Memory B cell (primary cell): ENCODE results near the gene IRX5.
A peak's percentile ranks its signal among the peaks of the same experiment; 100 is the strongest.

Source experiments
- ATAC-seq: fragments of 150-1000 bp; cut with Tn5 transposase; 2 replicates; pipeline ENCODE4 v1.10.0; 2021; ENCODE audit warnings: low read depth, mild to moderate bottlenecking, moderate library complexity
- DNase-seq, 2 donors: peaks; one replicate each; pipeline ENCODE4 v3.0.0; 2022; ENCODE audit warnings: low spot score in 2 of 2
- H3K27ac Mint-ChIP-seq: one replicate; pipeline ENCODE4 v1.8.0; 2022; ENCODE audit warnings: mild to moderate bottlenecking, moderate library complexity, mixed read lengths
- H3K27me3 Mint-ChIP-seq: one replicate; pipeline ENCODE4 v1.8.0; 2022; ENCODE audit warnings: mixed read lengths
- H3K36me3 Mint-ChIP-seq: one replicate; pipeline ENCODE4 v1.8.0; 2022; ENCODE audit warnings: mild to moderate bottlenecking, mixed read lengths
- H3K4me1 Mint-ChIP-seq: one replicate; pipeline ENCODE4 v1.8.0; 2022; ENCODE audit warnings: mixed read lengths
- H3K4me3 Mint-ChIP-seq: one replicate; pipeline ENCODE4 v1.8.0; 2022; ENCODE audit warnings: mild to moderate bottlenecking, moderate library complexity, mixed read lengths
- H3K9me3 Mint-ChIP-seq: one replicate; pipeline ENCODE4 v1.8.0; 2022; ENCODE audit warnings: mixed read lengths

The IRX5 gene

DNA sequence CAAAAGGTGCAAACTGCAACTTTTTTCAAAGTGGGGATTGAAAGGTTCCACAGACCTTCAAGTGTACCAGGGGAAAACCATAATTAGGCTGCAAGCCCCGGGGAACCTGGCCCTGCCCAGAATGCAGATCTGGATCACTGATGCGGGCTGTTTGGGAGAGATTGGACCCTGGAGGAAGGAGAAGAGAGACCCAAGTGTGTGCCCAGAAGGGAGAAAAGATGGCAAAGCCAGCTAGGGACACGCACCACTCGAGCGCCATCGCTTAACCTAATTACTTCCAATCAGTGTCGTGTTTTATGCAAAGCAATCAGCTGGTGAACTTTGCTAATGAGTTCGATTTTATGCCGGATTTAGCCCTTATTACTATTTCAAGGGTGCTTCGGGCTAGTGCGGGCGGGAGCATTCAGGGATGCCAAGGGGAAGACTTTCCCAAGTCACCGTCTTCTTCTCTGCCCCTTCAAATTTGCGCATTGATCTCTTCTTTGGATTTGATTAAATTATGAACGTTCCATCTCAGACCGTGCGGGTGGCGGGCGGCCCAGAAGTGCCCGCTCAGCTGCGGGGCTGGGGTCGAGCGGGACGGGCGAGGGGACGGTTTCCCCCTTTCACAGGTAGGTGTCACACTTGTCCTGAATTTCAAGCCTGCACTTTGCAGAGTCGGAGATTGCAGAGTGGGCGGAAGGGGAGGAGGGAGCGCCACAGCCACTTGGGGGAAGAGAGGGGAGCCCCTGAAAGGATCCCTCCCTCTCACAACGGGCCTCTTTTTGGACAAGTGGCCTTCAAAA lies 4.0 kb downstream of the IRX5 start:
- Mint-ChIP-seq H3K27ac (no peak overlapping the region), H3K27me3 (peaks cover 15% of the 10 kb centered on the region), H3K4me3 (no peak overlapping the region), H3K9me3 (peaks cover 4% of the 10 kb centered on the region), H3K36me3 (peaks cover 3% of the 10 kb centered on the region), H3K4me1 (peaks cover 3% of the 10 kb centered on the region)
- ATAC-seq, result no peak
- no peak for DNase-seq

DNA sequence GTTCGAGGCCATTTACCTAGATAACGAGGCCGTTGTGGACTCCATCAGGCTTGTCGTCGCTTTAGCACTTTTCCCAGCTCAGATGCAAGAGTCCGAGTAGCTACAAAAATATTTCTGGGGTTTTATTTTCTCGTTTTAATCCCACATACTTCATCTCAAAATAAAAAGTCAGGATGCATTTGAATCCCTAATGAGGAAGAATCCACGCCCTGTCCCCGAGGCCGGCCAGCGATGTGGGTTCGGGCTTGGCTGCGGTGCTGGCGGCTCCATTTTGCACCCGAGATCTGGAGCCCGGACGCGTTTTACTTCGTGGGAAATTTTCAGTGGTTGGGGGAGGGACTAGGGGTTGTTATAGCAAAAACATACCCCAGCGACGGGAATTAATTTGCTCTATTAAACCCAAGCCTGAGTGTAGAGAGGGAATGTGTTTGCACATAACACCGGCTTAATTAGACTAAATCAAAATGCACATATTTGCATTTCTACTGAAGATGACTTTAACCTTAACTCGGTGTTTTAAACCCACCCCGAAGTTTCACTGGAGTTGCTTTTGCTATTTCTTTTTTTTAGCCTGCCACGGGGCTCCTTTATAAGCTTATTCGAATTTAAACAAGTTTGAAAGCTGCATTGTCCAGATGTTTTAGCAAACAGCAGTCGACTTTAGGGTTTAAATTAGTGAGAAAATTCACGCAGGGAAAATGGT lies 4.8 kb downstream of the IRX5 start:
- peaks cover 4% of the 10 kb centered on the region for H3K9me3 Mint-ChIP-seq

DNA sequence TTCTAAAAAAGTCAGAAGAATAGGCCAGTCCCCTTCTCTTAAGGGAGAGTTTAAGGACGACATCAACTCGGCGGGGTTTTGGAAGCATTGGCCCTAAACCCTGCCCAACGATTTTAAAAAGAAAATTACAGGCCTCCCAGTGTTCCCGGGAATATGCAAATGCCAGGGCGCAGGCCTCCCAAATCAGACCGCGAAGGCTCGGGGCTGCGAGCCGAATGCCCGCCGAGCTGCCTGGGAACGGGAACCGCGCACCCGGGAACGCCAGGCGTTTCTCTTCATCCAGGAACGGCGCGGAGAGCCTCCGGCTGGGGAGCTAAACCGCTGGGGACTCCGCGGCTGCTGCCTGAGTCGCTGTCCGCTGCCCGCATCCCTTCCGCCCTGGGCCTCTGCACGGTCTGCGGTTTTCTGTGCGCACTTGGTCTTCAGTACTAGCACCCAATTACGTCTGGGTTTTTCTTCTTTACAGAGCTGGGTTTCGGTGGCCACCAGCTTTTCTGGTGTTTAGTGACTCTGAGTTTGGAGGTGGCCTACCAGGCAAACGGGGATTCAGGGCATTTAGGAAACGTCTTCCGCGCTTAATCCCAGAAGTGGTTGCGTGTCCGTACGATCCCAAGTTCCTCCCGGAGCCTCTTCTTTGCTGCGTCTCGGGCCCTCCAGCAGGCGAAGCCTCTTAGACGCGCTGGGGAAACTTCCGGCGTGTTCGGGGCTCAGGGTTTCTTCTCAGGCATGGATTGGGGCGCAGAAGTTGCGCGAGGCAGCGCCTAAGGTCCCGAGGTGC lies 5.7 kb downstream of the IRX5 start:
- Mint-ChIP-seq H3K27me3 (peaks cover 24% of the 10 kb centered on the region), H3K9me3 (peaks cover 4% of the 10 kb centered on the region), H3K4me1 (no peaks in the 10 kb centered on the region), H3K36me3 (peaks cover 2% of the 10 kb centered on the region), H3K4me3 (no peak overlapping the region), H3K27ac (no peak overlapping the region)
- ATAC-seq (no peak), DNase-seq (no peak)

More for the DNA sequence above, 4.8 kb downstream of the IRX5 start:
- Mint-ChIP-seq H3K27me3 (peaks cover 16% of the 10 kb centered on the region), H3K36me3 (peaks cover 2% of the 10 kb centered on the region), H3K4me3 (no peak overlapping the region), H3K4me1 (peaks cover under 1% of the 10 kb centered on the region), H3K27ac (no peak overlapping the region)
- no peak for ATAC-seq
- no peak for DNase-seq

DNA sequence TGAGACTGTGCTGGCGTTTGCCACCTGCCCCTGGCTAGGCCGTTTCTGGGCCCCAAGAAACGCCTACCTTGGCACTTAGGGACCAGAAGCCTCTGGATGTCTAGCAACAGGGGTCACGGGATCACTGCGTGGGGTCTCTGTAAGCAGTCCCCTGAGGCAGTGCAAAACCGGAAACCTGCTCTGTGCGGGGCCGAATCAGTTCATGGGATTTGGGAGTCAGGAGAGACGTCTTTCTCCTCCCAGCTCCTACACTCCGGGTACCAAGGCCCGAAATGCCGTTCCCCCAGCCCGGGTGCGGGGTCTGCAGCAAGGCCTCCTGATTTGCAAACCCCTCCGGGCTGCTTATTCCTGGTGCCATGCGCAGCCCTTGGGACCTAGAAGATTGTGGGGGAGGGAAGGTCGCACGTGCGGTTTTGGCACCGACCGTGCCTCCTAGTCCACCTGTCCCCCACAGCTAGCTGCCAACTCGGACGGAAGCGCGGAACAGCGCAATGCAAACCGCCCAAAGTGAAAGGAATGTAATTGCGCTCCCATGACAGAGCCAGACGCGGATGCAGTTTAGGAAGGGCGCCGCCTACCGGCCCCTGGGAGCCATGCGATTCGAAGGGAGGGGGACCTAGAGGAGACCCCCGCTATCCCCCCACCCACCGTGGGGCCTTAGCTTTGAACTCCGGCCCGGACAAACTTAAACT lies 6.5 kb downstream of the IRX5 start:
- peak in 1 of 2 donors; percentile 13 for DNase-seq
- H3K4me1 Mint-ChIP-seq, result no peaks in the 10 kb centered on the region
- no peak for ATAC-seq
- H3K9me3 Mint-ChIP-seq, result peaks cover 4% of the 10 kb centered on the region
- no peak overlapping the region for H3K4me3 Mint-ChIP-seq
- peaks cover 28% of the 10 kb centered on the region for H3K27me3 Mint-ChIP-seq
- H3K27ac Mint-ChIP-seq, result no peak overlapping the region
- H3K36me3 Mint-ChIP-seq, result peaks cover 2% of the 10 kb centered on the region

DNA sequence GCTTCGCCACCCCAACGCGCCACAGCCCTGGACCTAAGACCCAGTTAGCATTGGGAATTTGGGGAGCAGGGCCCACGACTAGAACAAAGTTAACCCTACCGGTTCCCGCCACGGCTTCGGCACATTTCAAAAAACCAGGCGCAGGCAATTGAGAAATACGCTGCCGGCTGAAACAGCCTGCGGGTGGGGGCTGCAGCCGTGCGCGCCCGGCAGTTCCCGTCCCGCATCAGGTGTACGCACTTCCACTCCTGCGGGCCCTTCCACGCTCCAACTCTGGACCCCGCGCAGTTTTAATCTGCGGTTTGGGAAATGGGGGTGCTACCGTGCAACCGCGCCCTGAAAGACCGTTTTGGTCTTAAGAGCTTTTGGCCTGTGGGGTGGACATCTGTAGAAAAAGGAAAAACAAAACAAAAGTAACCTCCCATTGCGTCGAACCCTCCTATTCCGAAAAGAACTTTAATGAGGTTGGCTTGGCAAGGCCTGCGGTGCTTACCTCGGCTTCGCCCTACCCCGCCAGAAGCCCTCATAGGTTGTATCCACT lies 7.1 kb downstream of the IRX5 start:
- DNase-seq, result no peak
- no peaks in the 10 kb centered on the region for H3K36me3 Mint-ChIP-seq
- ATAC-seq, result no peak
- peaks cover 28% of the 10 kb centered on the region for H3K27me3 Mint-ChIP-seq
- no peak overlapping the region for H3K4me3 Mint-ChIP-seq
- peaks cover 1% of the 10 kb centered on the region for H3K9me3 Mint-ChIP-seq
- H3K27ac Mint-ChIP-seq, result no peak overlapping the region
- H3K4me1 Mint-ChIP-seq, result no peaks in the 10 kb centered on the region

DNA sequence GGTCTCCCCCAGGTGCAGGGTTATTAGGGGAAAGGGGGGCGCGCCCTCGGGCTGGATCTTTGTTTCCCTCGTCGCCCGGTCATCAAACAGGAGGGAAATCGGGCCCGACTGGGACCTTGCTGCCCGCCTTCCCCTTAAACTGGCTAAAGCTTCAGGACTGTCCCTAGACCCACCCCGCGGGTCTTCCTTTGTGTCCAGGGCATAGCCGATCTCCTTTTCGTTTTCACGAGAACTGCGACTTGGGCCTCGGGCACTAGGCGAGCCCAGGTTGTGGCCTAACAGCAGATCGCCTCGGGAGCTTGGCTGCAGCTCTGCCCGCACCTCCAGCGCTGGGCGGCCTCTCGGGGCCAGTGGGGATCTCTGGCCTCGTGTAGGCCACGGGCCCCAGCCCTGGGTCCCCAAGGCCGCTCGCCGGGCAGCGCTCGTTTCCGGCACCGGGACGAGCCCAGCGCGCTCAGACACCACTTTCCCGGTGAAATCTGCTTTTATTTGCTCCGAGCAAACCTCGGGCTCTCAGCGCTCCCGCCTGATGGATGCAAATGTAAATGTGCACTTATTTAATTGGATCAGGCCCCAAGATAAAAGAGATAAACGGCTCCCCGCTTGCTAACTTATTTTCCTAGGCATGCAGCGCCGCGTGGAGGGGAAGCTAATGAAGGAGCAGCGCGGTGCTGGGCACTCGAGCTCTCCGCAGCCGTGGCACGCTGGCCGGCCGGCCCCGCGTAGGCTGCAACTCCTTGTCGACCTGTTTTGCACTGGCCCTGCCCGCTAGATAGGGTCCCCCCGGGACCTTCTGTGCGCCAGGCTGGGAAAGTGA lies 7.8 kb downstream of the IRX5 start:
- Mint-ChIP-seq H3K9me3 (peaks cover 1% of the 10 kb centered on the region), H3K4me3 (no peak overlapping the region), H3K36me3 (no peaks in the 10 kb centered on the region), H3K27ac (no peak overlapping the region), H3K27me3 (peaks cover 28% of the 10 kb centered on the region), H3K4me1 (no peaks in the 10 kb centered on the region)
- DNase-seq, result no peak
- ATAC-seq, result no peak

DNA sequence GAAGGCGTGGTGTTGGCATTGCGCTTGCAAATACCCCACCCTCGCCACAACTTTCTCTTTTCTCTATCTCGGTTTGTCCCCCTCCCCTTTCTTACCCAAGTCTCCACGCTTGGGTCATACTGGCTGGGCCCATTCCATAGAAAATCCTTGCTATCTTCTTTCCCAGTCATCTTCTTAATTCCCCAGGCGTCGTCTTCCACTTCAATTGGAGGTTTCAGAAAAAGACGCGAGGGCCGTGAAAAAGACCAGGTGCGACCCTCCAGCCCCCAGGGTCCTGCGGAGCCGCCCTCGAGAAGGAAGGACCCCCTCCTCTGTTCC lies 8.3 kb downstream of the IRX5 start:
- ATAC-seq (no peak), DNase-seq (no peak)
- Mint-ChIP-seq H3K36me3 (no peaks in the 10 kb centered on the region), H3K9me3 (no peaks in the 10 kb centered on the region), H3K4me3 (no peak overlapping the region), H3K27me3 (peaks cover 28% of the 10 kb centered on the region), H3K27ac (no peak overlapping the region), H3K4me1 (no peaks in the 10 kb centered on the region)

DNA sequence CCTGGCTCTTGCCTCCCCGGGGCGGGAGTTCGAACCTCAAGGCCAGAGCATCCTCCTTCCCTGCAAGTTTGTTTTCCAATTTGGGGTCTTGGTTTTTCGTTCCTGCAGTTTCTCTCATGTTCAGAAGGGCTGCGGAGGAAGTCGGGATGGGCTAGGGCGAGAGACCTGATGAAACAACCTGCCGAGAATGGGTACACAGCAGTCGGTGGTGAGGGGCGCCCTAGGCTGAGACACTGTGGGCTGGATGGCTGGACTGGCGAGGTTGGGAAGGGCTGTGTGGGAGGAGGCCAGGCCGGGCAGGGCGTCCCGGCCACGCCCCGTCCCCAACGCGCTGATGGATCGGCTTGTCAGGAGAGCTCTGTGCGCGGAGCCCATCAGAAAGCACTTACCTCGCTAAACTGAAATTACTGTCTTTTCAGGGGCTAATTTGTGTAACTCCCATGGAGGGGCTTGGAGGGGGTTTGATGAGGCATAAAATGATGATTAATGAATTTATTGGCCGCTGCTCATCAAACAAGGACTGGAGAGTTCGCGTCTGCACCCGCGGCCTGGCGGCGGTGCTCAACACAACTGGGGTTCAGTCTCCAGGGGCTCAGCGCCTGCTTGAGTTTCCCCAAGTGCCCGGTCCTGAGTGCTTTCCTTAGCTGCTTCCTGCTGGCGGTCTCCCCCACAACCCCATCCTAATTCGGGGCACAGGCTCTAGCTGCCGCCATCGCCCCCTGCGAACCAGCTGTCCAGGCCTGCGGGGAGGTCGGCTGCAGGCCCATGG lies 9.0 kb downstream of the IRX5 start:
- H3K27me3 Mint-ChIP-seq, result peaks cover 24% of the 10 kb centered on the region
- H3K9me3 Mint-ChIP-seq, result no peaks in the 10 kb centered on the region
- DNase-seq, result no peak
- no peak for ATAC-seq
- H3K4me1 Mint-ChIP-seq, result no peaks in the 10 kb centered on the region
- H3K36me3 Mint-ChIP-seq, result no peaks in the 10 kb centered on the region
- H3K4me3 Mint-ChIP-seq, result no peak overlapping the region
- no peak overlapping the region for H3K27ac Mint-ChIP-seq

DNA sequence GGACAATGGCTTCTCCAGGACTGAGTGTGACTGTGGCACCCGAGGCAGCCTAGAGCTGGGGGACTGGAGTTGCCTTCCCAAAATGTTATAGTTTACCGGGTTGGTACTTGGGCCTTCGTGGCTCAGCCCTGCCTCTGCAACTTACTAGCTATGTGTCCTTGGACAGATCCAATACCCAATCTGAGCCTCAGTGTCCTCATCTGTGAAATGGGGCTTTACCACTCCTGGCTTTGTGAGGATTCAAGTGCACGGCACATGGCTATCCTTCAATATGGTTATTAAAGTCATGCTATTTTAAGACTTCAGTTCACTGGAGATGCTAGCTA lies 9.6 kb downstream of the IRX5 start:
- Mint-ChIP-seq H3K27ac (no peak overlapping the region), H3K27me3 (peaks cover 25% of the 10 kb centered on the region), H3K9me3 (no peaks in the 10 kb centered on the region), H3K36me3 (no peaks in the 10 kb centered on the region), H3K4me1 (no peaks in the 10 kb centered on the region), H3K4me3 (no peak overlapping the region)
- no peak for DNase-seq
- no peak for ATAC-seq

DNA sequence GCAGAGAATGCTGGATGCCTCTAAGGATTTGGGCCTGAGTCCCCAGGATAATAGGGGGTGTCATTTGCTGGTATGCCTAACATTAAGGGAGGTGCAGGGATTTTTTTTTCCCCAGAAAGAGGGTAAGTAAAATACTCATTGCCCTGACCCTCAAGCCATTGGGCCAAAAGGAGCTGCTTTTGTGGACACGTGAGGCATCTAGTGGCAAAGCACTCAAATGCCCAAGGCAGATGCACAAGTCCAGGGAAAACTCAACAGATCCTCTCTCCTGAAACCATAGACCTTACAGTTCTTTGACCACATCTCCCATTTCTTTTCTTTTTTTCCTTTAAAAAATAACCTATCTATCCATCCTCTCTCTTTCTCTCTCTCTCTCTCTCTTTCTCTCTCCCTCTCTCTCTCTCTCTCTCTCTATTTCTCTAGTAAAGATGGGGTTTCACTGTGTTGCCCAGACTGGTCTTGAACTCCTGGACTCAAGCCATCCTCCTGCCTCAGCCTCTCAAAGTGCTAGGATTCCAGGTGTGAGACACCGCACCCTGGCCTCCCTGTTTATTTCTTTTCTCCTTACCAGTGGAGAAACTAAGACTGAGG lies 11.8 kb downstream of the IRX5 start:
- Mint-ChIP-seq H3K9me3 (no peaks in the 10 kb centered on the region), H3K27me3 (peaks cover 25% of the 10 kb centered on the region), H3K4me3 (no peak overlapping the region), H3K27ac (no peak overlapping the region), H3K36me3 (no peaks in the 10 kb centered on the region), H3K4me1 (no peaks in the 10 kb centered on the region)
- ATAC-seq, result no peak
- DNase-seq, result no peak

DNA sequence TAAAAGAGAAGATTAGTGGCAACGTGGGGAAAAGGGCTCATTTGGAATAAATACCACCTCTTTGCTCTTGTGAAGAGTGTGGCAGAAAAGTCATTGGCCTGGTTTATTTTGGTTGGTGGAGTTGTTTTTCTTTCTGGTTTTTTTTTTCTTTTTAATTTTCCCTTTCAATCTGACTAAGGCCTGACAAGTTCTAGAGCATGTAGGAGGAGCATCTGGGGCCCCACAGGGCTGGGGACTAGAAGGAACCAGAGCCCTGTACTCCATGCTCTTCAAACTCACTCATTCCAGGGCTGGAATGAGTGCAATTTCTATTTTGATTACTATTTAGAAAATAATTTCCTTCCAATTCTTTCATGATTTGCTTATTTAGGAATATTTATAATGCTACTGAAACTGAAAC lies 13.3 kb downstream of the IRX5 start:
- Mint-ChIP-seq H3K9me3 (peaks cover 3% of the 10 kb centered on the region), H3K4me1 (no peaks in the 10 kb centered on the region), H3K27me3 (peaks cover 26% of the 10 kb centered on the region), H3K36me3 (no peaks in the 10 kb centered on the region), H3K27ac (no peak overlapping the region), H3K4me3 (no peak overlapping the region)
- ATAC-seq (no peak), DNase-seq (no peak)

DNA sequence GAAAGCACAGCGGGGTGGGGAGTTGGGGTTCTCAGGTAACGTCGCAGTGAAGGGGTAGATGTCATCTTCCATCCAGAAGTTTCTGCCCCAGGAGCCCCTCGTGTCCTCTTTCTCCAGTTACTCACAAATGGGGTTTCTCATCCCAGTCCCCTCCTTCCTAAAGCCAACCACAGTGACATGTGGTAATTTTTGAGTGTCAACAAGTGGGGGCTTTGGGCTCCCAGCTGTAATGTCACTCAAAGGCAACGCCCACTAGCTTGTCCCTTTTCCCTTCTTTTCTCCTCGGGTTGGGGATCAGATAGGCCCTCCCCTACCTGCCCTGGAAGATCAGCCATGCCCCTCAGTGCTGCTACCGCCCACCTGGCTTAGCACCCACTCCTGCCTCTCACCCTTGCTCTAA lies 14.4 kb downstream of the IRX5 start:
- Mint-ChIP-seq H3K36me3 (no peaks in the 10 kb centered on the region), H3K9me3 (peaks cover 3% of the 10 kb centered on the region), H3K4me1 (no peaks in the 10 kb centered on the region), H3K27me3 (peaks cover 23% of the 10 kb centered on the region), H3K4me3 (no peak overlapping the region), H3K27ac (no peak overlapping the region)
- DNase-seq (no peak), ATAC-seq (no peak)
